NB4 (cell line): ENCODE results near the gene RGS10.

Source experiments
- MYC ChIP-seq: IDR thresholded peaks from 2 replicates; pipeline ENCODE4 v1.6.1; 2011; ENCODE audit warnings: low read depth, low read length
- POLR2A ChIP-seq: IDR thresholded peaks from 2 replicates; pipeline ENCODE4 v1.6.1; 2011; ENCODE audit warnings: mild to moderate bottlenecking; ENCODE audit not compliant: insufficient read length; ENCODE audit errors: extremely low read depth
- TF ChIP-seq, protein P1 (sequence below): IDR thresholded peaks from one replicate; pipeline ENCODE4 v1.5.1; 2012; ENCODE audit warnings: low read depth, low read length
- TF ChIP-seq, protein P2 (sequence below): IDR thresholded peaks from 2 replicates; pipeline ENCODE4 v1.6.1; 2011; ENCODE audit warnings: low read depth, low read length

DNA sequence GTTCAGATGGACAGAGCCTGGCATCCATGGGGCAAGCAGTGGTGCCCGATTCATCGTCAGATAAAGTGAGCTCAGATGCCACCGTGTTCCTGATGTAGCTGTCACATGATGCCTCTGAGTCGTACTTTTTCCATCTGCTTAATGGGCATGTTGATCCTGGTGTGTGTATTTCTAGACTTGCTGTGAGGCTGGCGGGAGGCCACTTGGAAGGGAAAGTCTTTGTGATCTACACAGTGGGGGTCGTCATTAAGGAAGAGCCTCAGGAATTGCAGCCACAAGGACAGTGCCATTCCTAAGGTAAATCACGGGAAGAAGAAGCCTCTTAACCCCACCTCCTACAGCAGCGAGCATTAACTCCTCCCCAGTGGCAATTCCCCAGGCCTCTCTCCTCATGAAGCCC is 63.0 kb downstream of the RGS10 start:
- no peak for TF ChIP-seq POLR2A
- TF ChIP-seq, protein P1, sequence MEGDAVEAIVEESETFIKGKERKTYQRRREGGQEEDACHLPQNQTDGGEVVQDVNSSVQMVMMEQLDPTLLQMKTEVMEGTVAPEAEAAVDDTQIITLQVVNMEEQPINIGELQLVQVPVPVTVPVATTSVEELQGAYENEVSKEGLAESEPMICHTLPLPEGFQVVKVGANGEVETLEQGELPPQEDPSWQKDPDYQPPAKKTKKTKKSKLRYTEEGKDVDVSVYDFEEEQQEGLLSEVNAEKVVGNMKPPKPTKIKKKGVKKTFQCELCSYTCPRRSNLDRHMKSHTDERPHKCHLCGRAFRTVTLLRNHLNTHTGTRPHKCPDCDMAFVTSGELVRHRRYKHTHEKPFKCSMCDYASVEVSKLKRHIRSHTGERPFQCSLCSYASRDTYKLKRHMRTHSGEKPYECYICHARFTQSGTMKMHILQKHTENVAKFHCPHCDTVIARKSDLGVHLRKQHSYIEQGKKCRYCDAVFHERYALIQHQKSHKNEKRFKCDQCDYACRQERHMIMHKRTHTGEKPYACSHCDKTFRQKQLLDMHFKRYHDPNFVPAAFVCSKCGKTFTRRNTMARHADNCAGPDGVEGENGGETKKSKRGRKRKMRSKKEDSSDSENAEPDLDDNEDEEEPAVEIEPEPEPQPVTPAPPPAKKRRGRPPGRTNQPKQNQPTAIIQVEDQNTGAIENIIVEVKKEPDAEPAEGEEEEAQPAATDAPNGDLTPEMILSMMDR = no peak
- TF ChIP-seq, protein P2, sequence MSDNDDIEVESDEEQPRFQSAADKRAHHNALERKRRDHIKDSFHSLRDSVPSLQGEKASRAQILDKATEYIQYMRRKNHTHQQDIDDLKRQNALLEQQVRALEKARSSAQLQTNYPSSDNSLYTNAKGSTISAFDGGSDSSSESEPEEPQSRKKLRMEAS = no peak
- TF ChIP-seq MYC = no peak
